Measurements from ENCODE around the gene SLC9A3. TPM values are rescaled to one million over a fixed set of nuclear protein-coding genes. Genes with fewer than 3 reads are reported as not detected.
"Not testable (repeated sequence)": the region's sequence is repeated elsewhere in the genome, so short reads cannot be mapped to it uniquely, and the experiment has no call there.

SLC9A3 gene
- total RNA-seq, 1 experiment from 2014 or later, result 2.5 TPM

DNA sequence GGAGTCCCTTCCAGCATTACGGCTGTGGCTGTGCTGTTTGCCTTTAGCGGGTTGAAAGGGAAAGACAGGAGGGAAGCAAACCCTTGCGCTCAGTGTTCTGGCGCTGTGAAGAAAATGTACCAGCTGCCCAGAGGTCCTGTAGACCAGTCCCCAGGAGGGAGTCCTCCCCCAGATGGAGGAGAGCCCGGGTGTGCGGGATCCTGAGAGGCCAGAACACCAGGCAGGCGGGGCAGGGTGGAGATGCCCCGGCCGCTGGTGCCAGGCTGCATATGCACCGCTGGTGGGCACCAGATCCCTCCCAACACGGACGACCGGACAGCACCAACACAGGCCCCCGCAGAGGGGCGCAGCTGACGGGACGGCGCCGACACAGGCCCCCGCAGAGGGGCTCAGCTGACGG is 37.2 kb upstream of the SLC9A3 start:
- Histone ChIP-seq H3K9me3 (replicated peaks) (no peaks in the 10 kb centered on the region), H3K4me1 (no peaks in the 10 kb centered on the region), H3K27me3 (no peaks in the 10 kb centered on the region), H3K36me3 (no peaks in the 10 kb centered on the region), H3K4me3 (no peak overlapping the region), H3K27ac (no peak overlapping the region)
- no peak for DNase-seq

DNA sequence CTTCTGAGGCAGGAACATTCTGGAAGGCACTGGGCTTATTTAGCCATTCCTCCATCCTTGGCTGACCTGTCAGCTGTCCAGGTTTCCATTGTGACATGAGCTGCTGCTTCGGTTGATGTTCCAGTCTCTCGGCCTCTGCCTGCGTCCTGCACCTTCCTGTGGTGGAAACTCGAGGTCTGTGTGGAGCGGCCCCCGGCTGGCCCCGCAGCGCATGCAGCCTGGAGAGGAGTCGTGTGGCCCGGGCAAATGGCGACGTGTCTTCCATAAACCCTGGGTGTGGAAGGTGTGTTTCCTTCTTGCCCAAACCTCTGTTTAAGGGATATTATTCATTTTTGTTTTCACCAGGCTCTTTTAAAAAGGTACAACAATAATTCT is 36.5 kb upstream of the SLC9A3 start:
- H3K27ac ChIP-seq, result no peak overlapping the region
- no peaks in the 10 kb centered on the region for H3K9me3 ChIP-seq (replicated peaks)
- DNase-seq, result no peak
- no peaks in the 10 kb centered on the region for H3K4me1 ChIP-seq
- H3K27me3 ChIP-seq, result no peaks in the 10 kb centered on the region
- H3K4me3 ChIP-seq, result no peak overlapping the region
- no peaks in the 10 kb centered on the region for H3K36me3 ChIP-seq

DNA sequence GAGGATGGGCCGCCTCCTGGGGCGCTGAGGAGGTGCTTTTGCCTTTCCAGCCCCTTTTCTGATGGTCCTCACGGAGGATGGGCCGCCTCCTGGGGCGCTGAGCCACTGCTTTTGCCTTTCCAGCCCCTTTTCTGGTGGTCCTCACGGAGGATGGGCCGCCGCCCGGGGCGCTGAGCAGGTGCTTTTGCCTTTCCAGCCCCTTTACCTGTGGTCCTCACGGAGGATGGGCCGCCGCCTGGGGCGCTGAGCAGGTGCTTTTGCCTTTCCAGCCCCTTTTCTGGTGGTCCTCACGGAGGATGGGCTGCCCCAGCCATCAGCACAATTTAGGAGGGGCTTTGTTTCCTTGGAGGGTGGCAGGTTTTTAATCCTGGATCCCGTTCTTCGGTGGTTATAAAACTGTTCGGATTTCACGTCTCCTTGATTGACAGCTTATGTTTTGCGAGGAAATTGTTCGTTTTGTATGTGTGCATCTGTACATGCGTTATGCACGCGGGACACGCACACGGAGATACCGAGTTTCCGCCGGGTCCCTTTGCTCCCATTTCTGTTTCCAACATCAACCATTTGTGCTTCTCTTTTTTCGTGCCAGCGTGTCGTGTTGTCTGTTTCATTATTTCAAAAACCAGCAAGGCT is 34.7 kb upstream of the SLC9A3 start:
- H3K27me3 ChIP-seq, result no peaks in the 10 kb centered on the region
- H3K4me1 ChIP-seq, result no peaks in the 10 kb centered on the region
- no peak overlapping the region for H3K27ac ChIP-seq
- no peaks in the 10 kb centered on the region for H3K9me3 ChIP-seq (replicated peaks)
- DNase-seq, result no peak
- H3K4me3 ChIP-seq, result no peak overlapping the region
- no peaks in the 10 kb centered on the region for H3K36me3 ChIP-seq

DNA sequence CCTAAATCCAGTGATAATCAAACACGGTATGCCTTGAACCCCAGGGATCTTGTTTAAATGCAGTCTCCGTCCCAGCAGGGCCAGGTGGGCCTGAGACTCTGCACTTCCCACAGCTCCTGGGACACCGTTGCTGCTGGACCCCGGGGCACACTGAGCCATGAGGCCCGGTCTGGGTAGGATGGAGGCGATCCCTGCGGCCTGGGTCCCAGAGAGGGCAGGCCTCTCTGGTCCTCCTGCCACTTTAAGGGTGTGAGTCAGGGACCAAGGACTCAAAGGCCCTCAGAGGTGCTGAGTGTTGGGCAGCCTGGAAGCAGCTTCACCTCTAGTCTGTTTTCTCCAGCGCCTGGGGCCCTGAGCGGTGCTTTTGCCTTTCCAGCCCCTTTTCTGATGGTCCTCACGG is 34.1 kb upstream of the SLC9A3 start:
- no peaks in the 10 kb centered on the region for H3K27me3 ChIP-seq
- H3K36me3 ChIP-seq, result no peaks in the 10 kb centered on the region
- H3K4me1 ChIP-seq, result no peaks in the 10 kb centered on the region
- no peaks in the 10 kb centered on the region for H3K9me3 ChIP-seq (replicated peaks)
- DNase-seq, result no peak
- no peak overlapping the region for H3K4me3 ChIP-seq
- no peak overlapping the region for H3K27ac ChIP-seq

DNA sequence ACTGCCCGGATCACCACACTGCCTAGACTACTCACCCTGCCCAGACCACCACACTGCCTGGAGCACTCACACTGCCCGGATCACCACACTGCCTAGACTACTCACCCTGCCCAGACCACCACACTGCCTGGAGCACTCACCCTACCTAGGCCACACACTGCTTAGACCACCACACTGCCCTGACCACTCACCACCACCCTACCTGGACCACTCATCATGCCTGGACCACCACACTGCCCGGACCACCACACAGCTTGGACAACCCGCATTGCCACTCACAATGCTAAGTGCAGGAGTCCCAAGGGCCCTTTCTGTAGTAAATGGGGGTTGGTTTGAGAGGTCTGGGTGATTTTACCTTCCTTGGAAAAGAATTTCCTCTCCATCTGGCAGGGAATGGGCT is 33.7 kb upstream of the SLC9A3 start:
- not testable (repeated sequence) for H3K36me3 ChIP-seq, DNase-seq

DNA sequence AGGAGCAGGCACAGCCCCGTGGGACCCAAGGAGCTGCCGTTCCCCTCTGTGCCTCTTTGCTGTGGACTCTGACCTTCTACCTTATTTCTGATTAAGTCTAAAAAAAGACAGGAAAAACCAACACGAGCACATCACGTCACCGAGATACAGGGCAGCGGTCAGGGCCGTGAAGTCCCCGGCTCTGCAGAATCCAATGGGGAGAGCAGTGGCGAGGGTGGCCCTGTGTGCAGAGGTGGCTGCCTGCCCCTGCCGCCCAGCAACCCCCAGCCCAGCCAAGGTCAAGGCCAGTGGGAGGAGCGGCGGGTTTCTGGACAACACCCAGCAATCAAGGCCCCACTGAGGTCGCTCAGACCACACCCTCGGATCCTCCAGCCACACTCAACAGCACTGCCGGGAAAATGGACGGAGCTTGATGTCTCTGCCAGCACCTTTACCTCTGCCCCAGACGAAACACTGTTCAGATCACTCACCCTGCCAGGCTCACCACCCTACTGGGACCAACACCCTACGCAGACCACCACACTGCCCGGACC is 32.7 kb upstream of the SLC9A3 start:
- DNase-seq, result no peak
- Histone ChIP-seq H3K9me3 (replicated peaks) (no peaks in the 10 kb centered on the region), H3K4me3 (no peak overlapping the region), H3K36me3 (no peaks in the 10 kb centered on the region), H3K27me3 (no peaks in the 10 kb centered on the region), H3K4me1 (no peaks in the 10 kb centered on the region), H3K27ac (no peak overlapping the region)

More for the DNA sequence above, 33.7 kb upstream of the SLC9A3 start:
- H3K27ac ChIP-seq; H3K27me3 ChIP-seq; H3K4me1 ChIP-seq; H3K4me3 ChIP-seq; H3K9me3 ChIP-seq (replicated peaks): not testable (repeated sequence)

DNA sequence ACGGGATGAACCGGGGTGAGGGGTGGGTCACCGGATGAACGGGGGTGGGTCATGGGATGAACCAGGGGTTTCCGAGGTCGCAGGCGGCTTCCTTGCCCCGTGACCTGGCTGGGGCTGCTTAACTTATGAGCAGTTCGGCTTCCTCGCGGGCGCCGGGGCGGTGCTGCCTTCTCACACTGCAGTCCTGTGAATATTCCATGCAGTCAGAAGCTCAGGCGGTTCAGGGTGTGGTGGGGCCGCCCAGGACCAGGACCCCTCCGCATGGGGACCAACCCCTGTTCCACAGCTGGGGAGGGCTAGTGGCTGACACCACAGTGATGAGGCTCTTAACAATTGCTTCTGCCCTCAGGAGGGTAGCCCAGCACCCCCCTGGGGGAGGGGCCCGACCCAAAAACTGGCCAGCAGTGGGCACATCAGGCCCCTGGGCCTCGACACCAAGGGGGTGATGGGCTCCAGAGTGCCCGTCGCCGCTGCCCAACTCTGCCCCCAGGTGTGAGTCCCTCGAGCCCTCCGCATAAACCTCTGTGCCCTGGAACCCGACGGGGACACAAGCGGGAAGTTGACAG is 30.9 kb upstream of the SLC9A3 start:
- H3K27me3 ChIP-seq, result no peaks in the 10 kb centered on the region
- no peak for DNase-seq
- no peak overlapping the region for H3K27ac ChIP-seq
- H3K4me1 ChIP-seq, result no peaks in the 10 kb centered on the region
- H3K4me3 ChIP-seq, result no peak overlapping the region
- H3K9me3 ChIP-seq (replicated peaks), result no peaks in the 10 kb centered on the region
- no peaks in the 10 kb centered on the region for H3K36me3 ChIP-seq

DNA sequence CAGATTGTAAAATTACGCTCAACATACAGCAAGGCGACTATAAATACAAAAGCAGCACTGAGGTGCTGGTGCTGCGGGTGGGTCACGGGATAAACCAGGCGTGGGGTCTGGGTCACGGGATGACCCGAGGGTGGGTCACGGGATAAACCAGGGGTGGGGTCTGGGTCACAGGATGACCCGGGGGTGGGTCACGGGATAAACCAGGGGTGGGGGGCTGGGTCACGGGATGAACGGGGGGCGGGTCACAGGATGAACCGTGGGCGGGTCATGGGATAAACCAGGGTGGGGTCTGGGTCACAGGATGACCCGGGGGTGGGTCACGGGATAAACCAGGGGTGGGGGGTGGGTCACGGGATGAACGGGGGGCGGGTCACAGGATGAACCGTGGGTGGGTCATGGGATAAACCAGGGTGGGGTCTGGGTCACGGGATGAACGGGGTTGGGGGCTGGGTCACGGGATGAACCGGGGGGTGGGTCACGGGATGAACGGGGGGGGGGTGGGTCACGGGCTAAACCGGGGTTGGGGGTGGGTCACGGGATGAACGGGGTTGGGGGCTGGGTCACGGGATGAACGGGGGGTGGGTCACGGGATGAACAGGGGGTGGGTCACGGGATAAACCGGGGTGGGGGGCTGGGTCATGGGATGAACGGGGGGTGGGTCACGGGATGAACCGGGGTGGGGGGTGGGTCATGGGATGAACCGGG is 30.2 kb upstream of the SLC9A3 start:
- Histone ChIP-seq H3K4me1 (no peaks in the 10 kb centered on the region), H3K9me3 (replicated peaks) (no peaks in the 10 kb centered on the region), H3K27me3 (no peaks in the 10 kb centered on the region), H3K27ac (no peak overlapping the region), H3K4me3 (no peak overlapping the region), H3K36me3 (no peaks in the 10 kb centered on the region)
- no peak for DNase-seq

DNA sequence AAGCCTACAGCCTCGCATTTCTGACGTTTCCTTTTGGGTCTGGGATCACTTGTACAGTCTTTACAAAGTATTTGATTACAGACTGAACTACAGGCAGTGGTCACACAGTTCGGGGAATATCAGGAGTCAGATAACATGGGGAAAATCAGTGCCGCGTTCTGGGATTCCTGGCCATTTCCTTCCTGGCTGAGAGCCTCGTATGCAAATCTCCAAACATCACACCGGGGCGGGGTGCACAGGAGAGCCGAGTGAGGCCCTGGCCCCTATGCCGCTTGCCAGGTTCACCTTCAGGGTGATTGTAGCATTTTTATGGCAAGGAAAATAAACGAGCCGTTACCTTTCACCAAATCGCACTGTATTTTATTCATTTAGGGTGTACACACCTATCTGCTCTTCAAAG is 29.6 kb upstream of the SLC9A3 start:
- no peaks in the 10 kb centered on the region for H3K27me3 ChIP-seq
- no peaks in the 10 kb centered on the region for H3K36me3 ChIP-seq
- DNase-seq, result no peak
- H3K4me1 ChIP-seq, result no peaks in the 10 kb centered on the region
- no peak overlapping the region for H3K4me3 ChIP-seq
- no peak overlapping the region for H3K27ac ChIP-seq
- no peaks in the 10 kb centered on the region for H3K9me3 ChIP-seq (replicated peaks)

DNA sequence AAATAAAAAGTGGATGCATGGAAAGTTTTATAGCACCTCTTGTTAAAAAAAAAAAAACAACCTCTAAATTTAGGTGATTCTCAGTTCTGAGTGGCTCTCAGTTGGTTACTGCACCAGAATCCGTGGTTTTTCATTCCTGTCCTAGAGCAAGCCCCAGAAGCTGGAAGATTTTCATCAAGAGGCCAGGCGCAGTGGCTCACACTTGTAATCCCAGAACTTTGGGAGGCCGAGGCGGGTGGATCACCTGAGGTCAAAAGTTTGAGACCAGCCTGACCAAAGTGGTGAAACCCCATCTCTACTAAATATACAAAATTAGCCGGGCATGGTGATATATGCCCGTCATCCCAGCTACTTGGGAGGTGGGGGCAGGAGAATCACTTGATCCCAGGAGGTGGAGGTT is 27.2 kb upstream of the SLC9A3 start:
- Histone ChIP-seq H3K27ac (no peak overlapping the region), H3K4me1 (no peaks in the 10 kb centered on the region), H3K4me3 (no peak overlapping the region), H3K36me3 (no peaks in the 10 kb centered on the region), H3K27me3 (no peaks in the 10 kb centered on the region), H3K9me3 (replicated peaks) (no peaks in the 10 kb centered on the region)
- DNase-seq, result no peak

DNA sequence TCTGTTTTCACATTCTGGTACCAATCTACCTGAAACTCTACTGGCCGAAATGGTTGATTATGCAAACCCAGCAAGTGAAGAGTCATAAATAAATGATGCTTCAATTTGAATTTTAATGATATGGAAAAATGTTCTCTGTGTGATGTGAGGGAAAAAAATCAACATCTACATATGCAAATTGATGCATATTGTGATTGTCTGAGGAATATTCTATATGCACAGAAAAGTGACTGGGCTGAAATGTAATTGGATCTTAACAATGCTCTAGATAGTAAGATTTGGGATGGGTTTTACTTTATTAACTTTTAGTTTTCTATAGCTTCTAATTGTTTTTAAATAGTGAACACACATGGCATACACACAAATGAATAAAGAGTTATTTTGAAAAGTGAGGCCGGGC is 25.0 kb upstream of the SLC9A3 start:
- H3K36me3 ChIP-seq, result no peaks in the 10 kb centered on the region
- H3K4me3 ChIP-seq, result no peak overlapping the region
- H3K27me3 ChIP-seq, result no peaks in the 10 kb centered on the region
- no peaks in the 10 kb centered on the region for H3K9me3 ChIP-seq (replicated peaks)
- no peak for DNase-seq
- no peaks in the 10 kb centered on the region for H3K4me1 ChIP-seq
- no peak overlapping the region for H3K27ac ChIP-seq

DNA sequence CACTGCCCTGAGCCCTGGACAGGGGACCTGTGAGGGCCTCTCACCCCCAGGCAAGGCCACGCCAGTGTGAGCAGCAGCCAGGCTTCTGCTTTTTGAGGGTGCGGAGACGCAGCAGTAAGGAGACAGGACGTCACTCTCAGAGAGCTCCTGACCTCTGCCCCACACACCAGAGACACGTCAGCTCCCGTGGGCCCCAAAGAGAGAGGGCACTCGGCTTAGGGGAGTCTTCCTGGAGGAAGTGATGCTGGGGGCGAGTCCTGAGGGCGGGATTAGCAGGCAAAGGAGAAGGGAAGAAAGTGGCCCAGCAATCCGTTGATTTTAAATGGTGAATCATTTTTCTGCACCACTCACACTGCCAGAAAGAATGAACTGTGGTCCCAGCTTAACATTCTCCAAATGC is 24.0 kb upstream of the SLC9A3 start:
- Histone ChIP-seq H3K9me3 (replicated peaks) (no peaks in the 10 kb centered on the region), H3K27me3 (no peaks in the 10 kb centered on the region)
- no peak for DNase-seq

DNA sequence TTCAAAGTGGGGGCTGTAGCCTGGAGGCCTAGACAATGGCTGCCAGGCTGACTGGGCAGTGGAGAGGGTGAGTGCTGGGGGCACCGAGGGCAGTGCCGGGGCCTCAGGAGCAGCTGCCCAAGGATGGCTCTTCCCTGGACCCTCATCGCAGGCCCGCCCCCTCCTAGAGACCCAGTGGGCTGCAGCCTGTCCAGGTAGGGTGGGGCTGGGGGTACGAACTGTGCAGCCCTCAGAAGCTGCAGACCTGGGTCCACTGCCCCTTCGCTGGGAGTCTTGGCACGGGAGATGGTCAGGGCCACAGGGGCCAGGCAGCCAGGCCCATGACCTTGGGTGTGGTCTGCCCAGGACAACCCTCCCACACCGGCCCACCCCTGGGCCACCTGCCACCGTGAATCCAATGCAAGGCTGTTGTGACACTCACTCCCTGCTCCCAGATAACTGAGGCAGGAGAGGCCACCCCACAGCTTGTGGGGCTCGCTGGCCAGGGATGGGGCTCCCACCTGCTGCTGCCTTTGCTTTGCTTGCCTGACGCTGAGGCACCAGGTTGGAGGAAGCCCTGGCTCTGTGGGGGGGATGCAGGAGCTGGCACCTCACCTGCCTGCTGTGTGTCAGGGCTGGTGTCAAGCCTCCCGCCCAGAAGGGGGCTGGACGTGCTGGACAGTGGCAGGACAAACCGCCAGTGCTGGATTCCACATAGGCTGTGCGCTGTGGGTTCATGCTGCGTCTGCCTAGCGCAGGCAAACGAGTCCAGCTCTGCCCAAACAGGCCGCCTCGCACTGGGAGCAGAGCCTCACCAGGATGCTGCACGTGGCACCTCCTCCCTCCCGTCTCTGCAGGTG is 23.1 kb upstream of the SLC9A3 start:
- Histone ChIP-seq H3K4me3 (no peak overlapping the region), H3K4me1 (no peaks in the 10 kb centered on the region), H3K9me3 (replicated peaks) (no peaks in the 10 kb centered on the region), H3K27me3 (no peaks in the 10 kb centered on the region), H3K27ac (no peak overlapping the region), H3K36me3 (no peaks in the 10 kb centered on the region)
- DNase-seq, result no peak

More for the DNA sequence above, 24.0 kb upstream of the SLC9A3 start:
- Histone ChIP-seq H3K4me3 (no peak overlapping the region), H3K36me3 (no peaks in the 10 kb centered on the region), H3K4me1 (no peaks in the 10 kb centered on the region), H3K27ac (no peak overlapping the region)

DNA sequence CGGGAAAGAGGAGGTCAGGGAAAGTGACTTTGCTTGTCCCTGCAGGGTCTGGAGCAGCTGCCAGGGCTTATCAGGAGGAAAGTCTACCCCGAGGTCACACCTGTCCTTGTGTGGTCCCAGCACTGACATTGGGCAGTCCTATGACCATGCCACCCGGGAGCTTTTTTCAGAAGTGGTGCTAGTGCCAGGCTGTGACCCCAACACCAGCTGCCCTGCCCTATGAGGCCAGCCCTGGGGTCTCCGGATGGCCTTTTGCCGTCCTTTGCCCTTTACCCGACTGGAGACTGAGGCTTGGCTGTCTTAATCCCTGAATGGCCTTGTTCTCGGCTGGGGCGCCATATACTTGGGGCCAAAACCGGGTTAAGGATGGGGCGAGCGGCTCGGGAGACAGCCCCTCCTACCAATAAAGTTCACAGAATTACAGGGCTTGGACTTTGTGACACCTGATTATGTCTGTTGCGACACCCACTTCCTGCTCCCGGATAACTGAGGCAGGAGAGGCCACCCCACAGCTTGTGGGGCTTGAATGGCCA is 22.2 kb upstream of the SLC9A3 start:
- Histone ChIP-seq H3K36me3 (no peaks in the 10 kb centered on the region), H3K9me3 (replicated peaks) (no peaks in the 10 kb centered on the region), H3K4me1 (no peaks in the 10 kb centered on the region), H3K27ac (no peak overlapping the region), H3K4me3 (no peak overlapping the region), H3K27me3 (no peaks in the 10 kb centered on the region)
- no peak for DNase-seq

Data from SJCRH30 (cell line).